AG10803 (cell line): ENCODE data around the gene PPP1R1B.

ENCODE experiments used
- DNase-seq: peaks from one replicate; pipeline ENCODE4 v3.0.0; 2010; ENCODE audit warnings: low read depth
- H3K4me3 ChIP-seq: 2 replicates; pipeline ENCODE4 v1.5.1; 2011; ENCODE audit warnings: mild to moderate bottlenecking, low read length, control low read depth
- TF ChIP-seq, protein P1 (sequence below): conservative IDR thresholded peaks from 2 replicates; pipeline ENCODE4 v1.5.1; 2011; ENCODE audit warnings: mild to moderate bottlenecking, low read length, control low read depth, inconsistent platforms

Gene PPP1R1B

DNA sequence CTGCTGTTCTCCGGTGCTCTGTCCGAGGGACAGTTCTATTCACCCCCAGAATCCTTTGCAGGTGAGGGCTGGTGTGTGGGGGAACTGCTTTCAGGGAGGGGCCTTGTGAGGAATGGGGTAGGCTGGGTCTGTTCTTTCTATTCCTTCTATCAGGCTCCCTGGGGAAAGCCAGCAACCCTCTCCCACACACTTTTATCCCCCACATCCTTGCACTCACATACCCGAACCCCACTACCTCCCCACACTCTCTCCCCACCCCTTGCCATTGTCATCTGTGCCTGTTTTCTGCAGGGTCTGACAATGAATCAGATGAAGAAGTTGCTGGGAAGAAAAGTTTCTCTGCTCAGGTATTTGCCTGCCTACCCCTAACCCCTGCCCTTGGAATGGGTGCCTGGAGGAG, 32.0 kb downstream of the PPP1R1B start:
- TF ChIP-seq, protein P1, sequence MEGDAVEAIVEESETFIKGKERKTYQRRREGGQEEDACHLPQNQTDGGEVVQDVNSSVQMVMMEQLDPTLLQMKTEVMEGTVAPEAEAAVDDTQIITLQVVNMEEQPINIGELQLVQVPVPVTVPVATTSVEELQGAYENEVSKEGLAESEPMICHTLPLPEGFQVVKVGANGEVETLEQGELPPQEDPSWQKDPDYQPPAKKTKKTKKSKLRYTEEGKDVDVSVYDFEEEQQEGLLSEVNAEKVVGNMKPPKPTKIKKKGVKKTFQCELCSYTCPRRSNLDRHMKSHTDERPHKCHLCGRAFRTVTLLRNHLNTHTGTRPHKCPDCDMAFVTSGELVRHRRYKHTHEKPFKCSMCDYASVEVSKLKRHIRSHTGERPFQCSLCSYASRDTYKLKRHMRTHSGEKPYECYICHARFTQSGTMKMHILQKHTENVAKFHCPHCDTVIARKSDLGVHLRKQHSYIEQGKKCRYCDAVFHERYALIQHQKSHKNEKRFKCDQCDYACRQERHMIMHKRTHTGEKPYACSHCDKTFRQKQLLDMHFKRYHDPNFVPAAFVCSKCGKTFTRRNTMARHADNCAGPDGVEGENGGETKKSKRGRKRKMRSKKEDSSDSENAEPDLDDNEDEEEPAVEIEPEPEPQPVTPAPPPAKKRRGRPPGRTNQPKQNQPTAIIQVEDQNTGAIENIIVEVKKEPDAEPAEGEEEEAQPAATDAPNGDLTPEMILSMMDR, result no peak

DNA sequence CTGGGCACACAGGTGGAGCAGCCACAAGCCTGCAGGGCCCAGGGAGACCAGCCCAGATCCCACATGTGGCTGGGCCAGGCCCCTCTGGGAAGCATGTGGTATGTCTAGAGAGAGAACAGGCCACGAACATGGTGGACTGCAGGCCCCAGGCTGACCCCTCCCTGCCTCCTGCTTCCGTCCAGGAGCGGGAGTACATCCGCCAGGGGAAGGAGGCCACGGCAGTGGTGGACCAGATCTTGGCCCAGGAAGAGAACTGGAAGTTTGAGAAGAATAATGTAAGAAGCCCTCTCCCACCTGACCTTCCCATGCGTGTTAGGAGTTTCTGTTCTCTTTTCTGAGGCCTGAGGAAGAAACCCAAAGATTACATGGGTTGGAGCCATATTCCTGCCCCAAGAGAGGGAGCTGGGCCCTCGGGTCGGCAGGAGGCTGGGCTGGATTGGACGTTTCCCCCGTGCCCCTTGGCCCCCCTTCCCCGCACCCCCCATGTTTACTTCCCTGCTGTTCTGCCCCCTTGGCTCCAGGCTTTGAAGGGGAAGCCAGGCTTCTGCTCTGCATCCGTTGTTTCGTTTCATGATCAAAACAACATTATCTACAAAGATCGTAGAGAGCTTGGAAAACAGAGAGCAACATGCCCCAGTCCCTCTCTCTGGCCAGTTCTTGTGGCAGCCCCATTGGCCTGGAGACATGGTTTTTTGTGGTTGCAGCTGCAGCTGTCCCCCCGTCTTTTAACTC, 32.7 kb downstream of the PPP1R1B start:
- no peak for DNase-seq
- TF ChIP-seq, protein P1, result no peak
- no peak overlapping the region for H3K4me3 ChIP-seq

More for the DNA sequence above, 32.0 kb downstream of the PPP1R1B start:
- no peak overlapping the region for H3K4me3 ChIP-seq
- DNase-seq, result no peak

DNA sequence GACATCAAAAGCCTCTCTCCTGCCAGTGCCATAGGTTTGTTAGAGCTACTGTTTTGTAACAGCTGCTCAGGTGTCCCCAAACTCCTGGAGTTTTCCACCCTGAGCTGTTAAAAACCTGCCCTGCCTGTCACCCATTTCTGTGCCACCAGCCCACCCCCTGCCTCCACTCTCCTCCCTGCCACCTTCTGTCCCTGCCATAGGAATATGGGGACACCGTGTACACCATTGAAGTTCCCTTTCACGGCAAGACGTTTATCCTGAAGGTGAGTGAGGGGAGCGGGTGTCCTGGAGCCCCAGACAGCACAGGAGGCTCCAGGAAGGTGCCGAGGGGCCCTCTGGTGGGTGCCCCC, 33.2 kb downstream of the PPP1R1B start:
- DNase-seq, result no peak
- TF ChIP-seq, protein P1, result no peak
- no peak overlapping the region for H3K4me3 ChIP-seq

DNA sequence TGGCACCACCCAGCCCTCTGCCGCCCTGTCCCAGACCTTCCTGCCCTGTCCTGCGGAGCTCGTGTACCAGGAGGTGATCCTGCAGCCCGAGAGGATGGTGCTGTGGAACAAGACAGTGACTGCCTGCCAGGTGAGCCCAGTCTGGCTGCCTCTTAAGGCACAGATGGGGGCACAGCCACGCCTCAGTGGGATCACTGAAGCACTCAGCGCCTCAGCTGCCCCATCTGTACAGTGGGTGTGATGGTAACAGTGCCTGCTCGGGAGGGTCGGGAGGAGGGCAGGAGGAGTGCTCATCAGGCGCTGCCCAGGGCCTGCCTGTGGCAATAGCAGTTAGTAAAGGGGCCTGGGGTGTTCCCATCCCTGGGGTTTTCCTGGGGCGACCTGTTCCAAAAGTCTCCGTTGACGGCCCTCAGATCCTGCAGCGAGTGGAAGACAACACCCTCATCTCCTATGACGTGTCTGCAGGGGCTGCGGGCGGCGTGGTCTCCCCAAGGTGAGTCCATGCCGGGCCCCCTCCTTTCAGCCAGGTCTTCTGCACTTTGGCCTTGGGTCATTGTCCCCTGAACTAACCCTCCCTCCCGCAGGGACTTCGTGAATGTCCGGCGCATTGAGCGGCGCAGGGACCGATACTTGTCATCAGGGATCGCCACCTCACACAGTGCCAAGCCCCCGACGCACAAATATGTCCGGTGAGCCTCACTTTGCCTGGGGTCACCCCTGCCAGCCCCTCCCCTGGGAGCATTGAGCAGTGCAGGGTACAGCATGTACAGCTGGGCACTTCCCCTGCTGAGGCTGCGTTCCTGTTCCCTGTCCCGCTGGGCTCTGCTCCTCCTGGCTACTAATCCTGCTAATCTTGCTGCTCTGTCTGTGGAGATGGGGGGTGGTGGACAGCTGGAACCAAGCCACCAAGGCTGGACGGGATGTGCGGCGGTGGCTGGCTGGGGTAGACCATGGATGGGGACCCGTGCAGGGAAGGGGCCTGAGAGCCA, 33.9 kb downstream of the PPP1R1B start:
- no peak overlapping the region for H3K4me3 ChIP-seq
- TF ChIP-seq, protein P1, result no peak
- no peak for DNase-seq

DNA sequence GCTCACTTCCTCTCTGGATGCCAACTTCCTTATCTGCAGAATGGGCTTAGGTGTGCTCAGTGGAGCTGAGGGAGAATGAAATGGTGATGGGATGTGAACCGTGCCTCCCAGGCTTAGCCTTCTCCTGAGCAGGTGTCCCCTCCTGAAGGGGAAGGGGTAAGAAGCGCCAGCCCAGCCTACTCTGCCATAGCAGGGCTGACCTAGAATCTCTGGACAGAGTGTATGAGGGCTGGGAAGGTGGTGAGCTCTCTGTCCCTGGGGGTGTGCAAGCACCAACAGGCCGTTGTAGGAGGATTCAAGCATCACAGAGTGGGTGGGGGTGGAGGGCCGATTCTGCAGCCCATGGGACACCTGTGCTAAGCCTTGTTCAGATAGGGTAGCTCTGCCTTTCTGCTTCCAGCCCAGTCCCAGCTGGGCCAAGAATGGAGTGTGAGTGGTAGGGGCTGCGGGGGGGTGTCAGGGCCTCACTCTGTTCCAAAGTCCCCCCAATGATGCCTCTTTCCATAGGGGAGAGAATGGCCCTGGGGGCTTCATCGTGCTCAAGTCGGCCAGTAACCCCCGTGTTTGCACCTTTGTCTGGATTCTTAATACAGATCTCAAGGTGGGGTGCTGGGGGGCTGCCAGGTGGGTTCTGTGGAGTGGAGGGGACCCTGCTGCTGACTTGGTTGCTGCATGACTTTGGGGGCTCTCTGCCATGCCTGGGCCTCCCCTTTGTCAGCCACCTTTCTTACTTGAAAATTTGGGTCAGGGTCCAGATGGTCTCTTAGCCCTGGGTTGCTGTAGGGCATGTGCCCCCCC, 35.2 kb downstream of the PPP1R1B start:
- TF ChIP-seq, protein P1, result no peak
- DNase-seq, result no peak
- no peak overlapping the region for H3K4me3 ChIP-seq

DNA sequence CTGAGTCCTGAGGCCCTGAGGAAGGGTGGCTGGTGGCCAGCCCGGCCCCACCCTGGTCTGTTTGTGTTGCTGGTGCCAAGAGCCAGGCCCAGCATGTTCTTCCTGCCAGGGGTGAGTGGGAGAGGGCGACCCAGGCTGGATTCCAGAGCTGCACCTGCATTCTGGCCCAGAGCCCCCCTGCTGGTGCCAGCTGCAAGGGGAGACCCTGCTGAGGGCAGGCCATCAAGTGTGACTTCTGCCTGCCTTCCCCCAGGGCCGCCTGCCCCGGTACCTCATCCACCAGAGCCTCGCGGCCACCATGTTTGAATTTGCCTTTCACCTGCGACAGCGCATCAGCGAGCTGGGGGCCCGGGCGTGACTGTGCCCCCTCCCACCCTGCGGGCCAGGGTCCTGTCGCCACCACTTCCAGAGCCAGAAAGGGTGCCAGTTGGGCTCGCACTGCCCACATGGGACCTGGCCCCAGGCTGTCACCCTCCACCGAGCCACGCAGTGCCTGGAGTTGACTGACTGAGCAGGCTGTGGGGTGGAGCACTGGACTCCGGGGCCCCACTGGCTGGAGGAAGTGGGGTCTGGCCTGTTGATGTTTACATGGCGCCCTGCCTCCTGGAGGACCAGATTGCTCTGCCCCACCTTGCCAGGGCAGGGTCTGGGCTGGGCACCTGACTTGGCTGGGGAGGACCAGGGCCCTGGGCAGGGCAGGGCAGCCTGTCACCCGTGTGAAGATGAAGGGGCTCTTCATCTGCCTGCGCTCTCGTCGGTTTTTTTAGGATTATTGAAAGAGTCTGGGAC, 36.0 kb downstream of the PPP1R1B start:
- H3K4me3 ChIP-seq, result no peak overlapping the region
- TF ChIP-seq, protein P1, result no peak
- DNase-seq, result no peak
